Colonic mucosa (tissue), 4 donors: ENCODE data around the gene CCDC157. TPM values are rescaled to one million over a fixed set of nuclear protein-coding genes. Genes with fewer than 3 reads are reported as not detected.

ENCODE experiments used
- DNase-seq: peaks from one replicate; pipeline ENCODE4 v3.0.0-alpha.2; 2020
- H3K27ac ChIP-seq: fragments of 200-600 bp; one replicate; pipeline ENCODE4 v1.8.0; 2021
- H3K27me3 ChIP-seq: fragments of 200-600 bp; one replicate; pipeline ENCODE4 v1.8.0; 2021
- H3K36me3 ChIP-seq: fragments of 200-600 bp; one replicate; pipeline ENCODE4 v1.8.0; 2021
- H3K4me1 ChIP-seq: fragments of 200-600 bp; one replicate; pipeline ENCODE4 v1.8.0; 2021; ENCODE audit warnings: mild to moderate bottlenecking
- H3K4me3 ChIP-seq: fragments of 200-600 bp; one replicate; pipeline ENCODE4 v1.8.0; 2021
- H3K9ac ChIP-seq, 2 donors: one replicate each; pipeline ENCODE4 v1.7.0; 2013; ENCODE audit warnings: control low read depth in 2 of 2, low read depth in 2 of 2, low read length in 2 of 2
- H3K9me3 ChIP-seq: fragments of 200-600 bp; one replicate; pipeline ENCODE4 v1.8.0; 2021
- CTCF ChIP-seq: fragments of 200-600 bp; IDR thresholded peaks from one replicate; pipeline ENCODE4 v1.8.0; 2022; ENCODE audit warnings: antibody characterized with exemption, mild to moderate bottlenecking
- intact Hi-C: fragments of 100-400 bp; cut with DNase I; formaldehyde crosslinking; loops from one replicate; pipeline ENCODE4 v1.14.1; 2022
- total RNA-seq, 2 donors: library from RNA; stranded (reverse); fragmentation: NEBNext Ultra II Directional in 1 of 2; extraction: Animal tissue kit (Norgen Biotek cat#: 25700) in 1 of 2; gene quantifications; one replicate each; pipeline ENCODE4 v1.2.1, GENCODE V29; 2021
- donor health status: healthy.
- donor health status: DM: no; HTN: no; CAD: no.
- donor health status: DM: no; HTN: no; CAD: no.

CCDC157 gene
- total RNA-seq, 2 donors from 2014 or later, result 1.1 to 1.6 TPM

GRCh38 chr22:30310881-30311771 is 45.7 kb upstream of the CCDC157 start:
- Histone ChIP-seq H3K27ac (peak overlapping the region; percentile 84), H3K4me1 (peaks cover 57% of the 10 kb centered on the region), H3K9ac (peak overlapping the region in 1 of 2 donors; percentile 58), H3K36me3 (no peaks in the 10 kb centered on the region), H3K9me3 (no peaks in the 10 kb centered on the region), H3K27me3 (no peaks in the 10 kb centered on the region), H3K4me3 (no peak overlapping the region)
- intact Hi-C loops, result no loop called here
- no peak for TF ChIP-seq CTCF
- peak; percentile 83 for DNase-seq

GRCh38 chr22:30312053-30312452 is 44.8 kb upstream of the CCDC157 start:
- Histone ChIP-seq H3K27me3 (no peaks in the 10 kb centered on the region), H3K4me3 (no peak overlapping the region), H3K36me3 (no peaks in the 10 kb centered on the region), H3K4me1 (peaks cover 49% of the 10 kb centered on the region), H3K27ac (peak overlapping the region; percentile 84), H3K9me3 (no peaks in the 10 kb centered on the region), H3K9ac (peak overlapping the region in 1 of 2 donors; percentile 29)
- TF ChIP-seq CTCF, result no peak
- no peak for DNase-seq
- intact Hi-C loops, result no loop called here

- no peak for DNase-seq
- intact Hi-C loops, result no loop called here
- Histone ChIP-seq H3K9me3 (no peaks in the 10 kb centered on the region), H3K4me3 (no peak overlapping the region), H3K4me1 (peaks cover 54% of the 10 kb centered on the region), H3K27ac (no peak overlapping the region), H3K27me3 (no peaks in the 10 kb centered on the region), H3K36me3 (no peaks in the 10 kb centered on the region), H3K9ac (no peak overlapping the region)
- no peak for TF ChIP-seq CTCF
These were observed 43.1 kb upstream of the CCDC157 start for GRCh38 chr22:30313527-30314363.

- no peak for DNase-seq
- no peak for TF ChIP-seq CTCF
- intact Hi-C loops, result no loop called here
- H3K9ac ChIP-seq, result no peak overlapping the region
- no peaks in the 10 kb centered on the region for H3K36me3 ChIP-seq
- H3K27ac ChIP-seq, result no peak overlapping the region
- no peaks in the 10 kb centered on the region for H3K27me3 ChIP-seq
- H3K9me3 ChIP-seq, result no peaks in the 10 kb centered on the region
- H3K4me3 ChIP-seq, result no peak overlapping the region
- H3K4me1 ChIP-seq, result peaks cover 48% of the 10 kb centered on the region
These were observed 41.9 kb upstream of the CCDC157 start for GRCh38 chr22:30314915-30315314.

GRCh38 chr22:30315962-30316576 is 40.7 kb upstream of the CCDC157 start:
- Histone ChIP-seq H3K27me3 (no peaks in the 10 kb centered on the region), H3K9ac (no peak overlapping the region), H3K4me3 (no peak overlapping the region), H3K9me3 (no peaks in the 10 kb centered on the region), H3K27ac (no peak overlapping the region), H3K36me3 (no peaks in the 10 kb centered on the region), H3K4me1 (peaks cover 37% of the 10 kb centered on the region)
- intact Hi-C loops, result no loop called here
- TF ChIP-seq CTCF, result no peak
- DNase-seq, result no peak
